Effector CD8-positive, alpha-beta T cell (primary cell): ENCODE measurements around the gene CCDC197.
A peak's percentile ranks its signal among the peaks of the same experiment; 100 is the strongest.

Experiments used
- DNase-seq: peaks from one replicate; lab custom pipeline; 2025; lab: John Stamatoyannopoulos, UW

Gene CCDC197

GRCh38 chr14:94026173-94026888 is 29.2 kb downstream of the CCDC197 start, which contains the start of gene OTUB2:
TSS of gene OTUB2 (plus strand) at chr14:94026340. CDS start at chr14:94026538, 198 bp downstream.
- peak; percentile 94 for DNase-seq

- DNase-seq: no peak
Measured at GRCh38 chr14:94026889-94027469, 29.9 kb downstream of the CCDC197 start.

- DNase-seq: no peak
Measured at GRCh38 chr14:94027566-94028449, 30.7 kb downstream of the CCDC197 start.

- no peak for DNase-seq
Measured at GRCh38 chr14:94028450-94028826, 31.3 kb downstream of the CCDC197 start.

DNA sequence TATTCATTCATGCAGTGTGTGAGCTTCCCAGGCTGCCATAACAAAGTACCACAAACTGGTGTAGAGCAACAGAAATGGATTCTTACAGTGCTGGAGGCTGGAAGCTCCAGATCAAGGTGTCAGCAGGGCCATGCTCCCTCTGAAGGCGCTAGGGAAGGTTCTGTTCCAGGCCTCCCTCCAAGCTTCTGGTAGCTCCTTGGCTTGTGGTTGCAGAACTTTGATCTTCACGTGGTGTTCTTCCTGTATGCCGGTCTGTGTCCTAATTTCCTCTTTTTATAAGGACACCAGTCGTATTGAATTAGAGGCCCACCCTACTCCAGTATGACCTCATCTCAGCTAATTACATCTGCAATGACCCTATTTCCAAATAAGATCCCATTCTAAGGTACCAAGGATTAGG is 32.2 kb downstream of the CCDC197 start:
- no peak for DNase-seq

DNA sequence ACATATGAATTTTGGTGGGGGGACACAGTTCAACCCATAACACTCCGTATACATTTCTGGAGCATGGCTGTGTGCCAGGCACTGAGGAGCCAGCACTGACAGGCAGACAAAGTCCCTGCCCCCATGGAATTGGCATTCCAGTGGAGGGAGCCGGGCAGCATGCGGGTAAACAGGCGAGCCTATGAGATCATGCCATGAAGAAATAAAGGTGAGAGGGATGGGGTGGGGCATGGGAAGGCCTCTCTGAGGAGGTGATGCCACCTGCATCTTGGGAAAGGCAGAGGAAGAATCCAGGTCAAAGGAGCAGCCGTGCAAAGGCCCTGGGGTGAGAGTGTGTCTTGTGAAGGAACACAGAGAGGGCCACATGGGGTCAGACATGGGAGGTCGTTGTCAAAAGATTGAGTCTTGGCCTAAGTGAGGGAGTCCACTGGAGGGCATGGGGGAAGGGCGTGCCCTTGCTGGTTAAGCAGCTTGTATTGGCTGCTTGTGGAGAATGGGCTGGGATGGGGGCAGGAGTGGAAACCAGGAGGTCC is 32.6 kb downstream of the CCDC197 start:
- no peak for DNase-seq

DNA sequence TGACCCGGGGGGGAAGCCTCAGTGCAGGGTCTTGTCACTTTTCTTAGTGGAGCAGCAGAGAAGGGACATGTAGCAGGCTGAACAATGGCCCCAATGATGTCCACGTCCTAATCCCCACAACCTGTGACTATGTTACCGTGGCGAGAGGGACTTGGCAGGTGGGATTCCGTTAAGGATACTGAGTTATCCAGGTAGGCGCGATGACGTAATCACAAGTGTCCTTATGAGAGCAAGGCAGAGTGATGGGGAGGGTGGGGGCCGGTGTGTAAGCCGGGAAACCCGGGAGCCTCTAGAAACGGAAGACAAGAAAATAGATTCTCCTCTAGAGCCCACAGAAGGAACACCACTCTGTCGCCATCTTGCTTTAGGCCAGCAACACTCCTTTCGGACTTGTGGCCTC is 33.5 kb downstream of the CCDC197 start:
- DNase-seq: no peak

- no peak for DNase-seq
Measured at GRCh38 chr14:94031161-94031882, 34.2 kb downstream of the CCDC197 start.

DNA sequence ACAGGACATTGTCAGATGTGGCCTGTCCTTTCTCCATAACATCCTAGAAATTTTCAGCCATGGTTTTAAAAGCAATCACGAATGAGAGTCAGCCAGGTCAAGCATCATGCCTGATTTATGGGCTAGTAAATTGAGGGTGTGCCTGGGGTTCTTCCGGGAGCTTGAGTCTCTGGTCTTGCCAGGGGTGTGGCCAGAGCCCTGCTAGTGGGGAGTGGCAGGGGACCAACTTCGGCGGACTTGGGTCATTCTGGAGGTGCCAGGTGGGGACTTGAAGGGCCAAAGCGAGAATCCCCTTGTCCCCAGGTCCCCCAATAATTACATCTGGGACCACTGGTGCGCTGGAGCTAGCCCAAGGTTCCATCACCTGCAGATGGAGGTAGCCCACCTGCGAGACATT is 34.8 kb downstream of the CCDC197 start:
- no peak for DNase-seq

GRCh38 chr14:94034886-94035285 is 37.8 kb downstream of the CCDC197 start:
- no peak for DNase-seq

DNA sequence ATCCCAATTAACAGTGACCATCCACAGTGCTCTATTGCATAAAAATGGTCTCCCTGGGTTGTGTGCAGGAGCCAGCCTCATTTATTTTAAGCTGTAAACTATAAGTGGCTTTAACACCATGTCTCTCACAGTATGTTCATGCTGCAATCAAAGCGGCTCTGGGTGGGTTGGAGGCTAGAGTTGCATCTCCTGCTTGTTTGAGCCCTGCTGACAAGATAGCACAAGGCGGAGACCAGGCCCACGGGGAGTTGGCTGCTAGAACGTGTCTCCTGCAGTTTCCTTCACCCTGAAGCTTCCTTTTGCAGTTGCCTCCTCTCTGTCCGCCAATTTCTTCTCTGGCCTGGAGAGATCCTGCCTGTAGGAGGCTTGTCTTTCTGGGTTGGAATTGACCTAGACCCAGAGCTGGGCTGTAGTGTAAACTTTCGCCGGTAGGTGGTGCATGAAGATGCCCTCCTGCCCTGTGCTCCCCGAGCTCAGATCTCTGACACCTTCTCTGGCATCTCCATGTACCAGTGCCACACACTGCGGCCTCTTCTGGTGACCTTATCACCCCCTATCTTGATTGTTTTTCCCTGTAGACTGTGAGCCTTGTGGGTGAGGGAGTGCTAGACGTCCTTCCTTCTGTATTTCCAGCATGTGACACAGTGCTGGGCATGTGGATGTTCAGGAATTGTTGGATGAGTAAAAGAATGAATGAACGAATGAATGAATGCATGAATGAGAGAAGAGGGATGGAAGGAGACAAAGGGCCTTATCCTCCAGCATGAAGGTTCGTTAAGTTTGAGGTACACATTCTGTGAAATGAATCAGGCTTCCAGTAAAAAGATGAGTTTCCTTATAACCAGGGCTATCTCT is 39.4 kb downstream of the CCDC197 start:
- peak; percentile 60 for DNase-seq

DNA sequence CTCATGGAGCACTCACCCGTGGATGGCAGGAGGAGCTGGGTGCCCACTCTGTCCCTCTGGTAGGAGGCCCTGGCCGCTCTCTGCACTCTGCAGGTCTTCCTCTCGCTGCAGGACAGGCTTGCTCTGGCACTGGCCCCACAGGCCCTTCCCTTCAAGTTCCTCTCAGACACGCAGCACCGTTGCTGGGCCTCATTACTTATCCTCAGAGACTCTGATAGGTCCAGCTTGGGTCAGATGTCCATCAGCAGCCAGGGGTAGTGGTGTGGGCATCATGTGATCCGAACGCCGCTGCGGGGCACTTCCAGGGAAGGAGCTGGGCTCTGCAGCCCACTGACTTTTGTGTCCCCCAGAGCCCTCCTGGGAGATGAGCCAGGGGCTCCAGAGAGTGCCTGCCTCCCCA is 40.9 kb downstream of the CCDC197 start:
- no peak for DNase-seq

DNA sequence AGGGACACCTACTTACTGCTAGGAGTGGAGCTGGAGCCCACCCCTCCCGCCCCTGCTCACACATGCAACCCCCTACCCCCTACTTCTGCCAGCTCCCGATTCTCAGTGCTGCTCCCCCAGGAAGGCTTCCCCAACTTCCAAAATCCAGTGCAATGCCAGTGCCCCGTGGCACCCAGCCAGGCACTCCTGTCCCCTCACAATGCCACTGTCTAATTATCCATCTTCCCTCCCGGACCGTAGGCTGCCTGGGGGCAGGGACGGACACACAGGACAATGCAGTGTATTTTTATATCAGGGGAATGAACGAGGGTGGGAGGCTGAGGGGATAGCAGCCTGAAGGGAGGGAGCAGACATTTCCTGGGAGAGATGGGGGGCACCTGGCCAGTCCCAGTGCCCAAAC is 41.4 kb downstream of the CCDC197 start:
- no peak for DNase-seq

DNA sequence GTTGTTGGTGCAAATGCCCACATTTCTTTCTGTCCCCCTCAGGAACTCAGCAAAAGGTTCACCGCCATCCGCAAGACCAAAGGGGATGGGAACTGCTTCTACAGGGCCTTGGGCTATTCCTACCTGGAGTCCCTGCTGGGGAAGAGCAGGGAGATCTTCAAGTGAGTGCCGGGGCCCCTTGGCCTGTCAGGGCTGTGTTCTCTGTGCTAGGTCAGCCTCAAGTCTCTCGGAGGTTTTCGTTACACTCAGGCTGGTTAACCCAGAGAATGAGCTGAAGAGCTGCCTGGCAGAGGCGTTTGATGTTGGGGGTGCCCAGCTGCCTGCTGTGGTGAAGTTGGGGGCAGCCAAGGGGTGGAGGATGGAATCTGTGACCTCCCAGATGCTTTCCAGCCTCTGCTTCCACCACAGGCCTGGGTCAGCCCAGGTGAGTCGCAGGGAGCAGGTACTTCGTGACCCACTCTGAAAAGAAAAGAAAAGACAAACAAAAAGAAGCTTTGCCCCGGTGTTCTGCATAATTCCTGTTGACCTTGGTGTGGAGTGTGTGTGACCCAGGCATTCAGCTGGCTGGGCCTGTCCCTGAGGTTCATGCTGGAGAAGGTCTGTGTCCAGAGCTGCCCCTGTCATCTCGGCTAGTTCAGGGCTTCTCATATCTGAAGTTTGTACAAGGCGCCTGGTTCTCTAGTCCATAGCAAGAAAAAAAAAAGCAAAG is 42.0 kb downstream of the CCDC197 start:
- no peak for DNase-seq

DNA sequence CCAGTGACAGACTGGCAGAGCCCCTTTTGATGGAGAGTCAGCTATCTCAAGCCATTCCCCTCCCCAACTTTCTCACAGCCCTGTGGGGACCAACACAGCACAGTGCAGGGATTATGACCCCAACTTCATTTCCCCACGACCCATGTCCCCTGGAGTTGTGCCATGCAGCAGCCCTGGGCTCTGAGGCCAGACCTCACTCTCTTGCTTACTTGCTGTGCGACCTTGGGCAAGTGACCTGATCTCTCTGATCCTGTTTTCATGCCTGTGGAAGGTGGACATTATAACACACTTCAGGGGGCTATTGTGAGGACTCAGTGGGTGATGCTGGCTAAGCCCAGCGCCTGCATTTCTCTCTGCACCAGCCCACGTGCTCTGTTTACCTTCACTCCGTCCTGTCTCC is 43.1 kb downstream of the CCDC197 start:
- no peak for DNase-seq

- DNase-seq: no peak
Measured at GRCh38 chr14:94040796-94041195, 43.7 kb downstream of the CCDC197 start.

- DNase-seq: no peak
Measured at GRCh38 chr14:94041551-94042346, 44.6 kb downstream of the CCDC197 start.

DNA sequence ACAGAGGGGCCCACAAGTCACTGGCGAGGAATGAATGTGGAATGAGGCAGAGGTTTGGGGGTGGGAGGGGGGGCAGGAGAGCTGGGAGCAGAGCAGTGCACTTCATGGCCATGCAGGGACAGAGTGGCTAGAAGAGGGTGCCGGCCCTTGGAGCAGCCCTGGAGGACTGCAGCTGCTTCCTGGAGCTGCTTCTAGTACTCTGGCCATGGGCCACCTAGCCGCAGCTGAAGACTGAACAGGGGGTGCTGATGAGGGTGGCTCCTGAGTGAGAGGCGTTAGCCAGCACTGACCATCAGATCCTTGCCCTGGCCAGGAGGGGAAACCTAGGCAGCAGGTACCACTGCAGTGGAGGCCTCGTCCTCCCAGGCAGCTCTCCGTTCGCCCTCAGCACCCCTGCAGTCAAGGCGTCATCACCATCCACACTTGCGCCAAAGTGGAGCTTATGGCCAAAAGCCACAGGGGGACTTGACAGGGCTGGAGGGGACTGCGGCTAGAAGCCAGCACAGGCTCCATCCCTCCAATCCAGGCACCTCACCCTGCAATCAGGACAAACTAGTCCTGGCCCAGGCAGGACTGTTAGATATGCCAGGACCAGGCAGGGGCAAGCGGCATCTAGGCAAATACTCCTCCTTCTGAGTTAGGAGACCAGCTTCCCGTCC is 45.5 kb downstream of the CCDC197 start:
- DNase-seq: no peak
